ENCODE data around the gene JPT2.

Gene JPT2

DNA sequence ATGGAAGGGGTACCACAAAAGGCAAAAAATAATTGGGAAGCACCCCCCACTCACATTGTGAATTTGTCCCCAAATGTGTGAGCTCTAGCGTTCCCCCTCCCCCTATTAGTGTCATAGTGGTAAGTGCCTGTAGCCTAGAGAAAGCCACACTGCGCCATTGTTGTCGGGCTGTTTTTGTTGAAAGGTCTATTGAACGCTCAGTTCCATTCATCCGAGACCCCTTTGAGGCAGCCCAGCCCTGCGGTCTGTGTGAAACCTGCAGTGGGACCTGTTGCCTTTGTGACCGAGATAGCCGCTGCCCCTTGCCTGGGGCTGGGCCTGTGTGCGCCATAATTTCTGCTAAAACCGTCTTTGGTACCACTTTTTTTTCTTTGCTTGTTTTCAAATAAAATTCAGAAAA lies 3.0 kb downstream of the JPT2 start:
- H3K18ac ChIP-seq (ENCODE audit: low read length), result no peak overlapping the region
- no peak overlapping the region for H2BK5ac ChIP-seq (ENCODE audit: low read length)
- H3K79me1 ChIP-seq (ENCODE audit: low read depth, low read length), result peaks cover 5% of the 10 kb centered on the region
- H3K14ac ChIP-seq (ENCODE audit: low read length), result no peak overlapping the region
- no peaks in the 10 kb centered on the region for H3K9me3 ChIP-seq (replicated peaks in 1 of 2; ENCODE audit: control insufficient read depth in 2 of 2, insufficient read depth in 1 of 2, low read depth in 1 of 2, low read length in 2 of 2)
- H2BK15ac ChIP-seq (ENCODE audit: low read length), result no peak overlapping the region
- no peak overlapping the region for H2AFZ ChIP-seq (ENCODE audit: low read length)
- H2BK120ac ChIP-seq (ENCODE audit: low read depth, low read length), result no peak overlapping the region
- H3K27me3 ChIP-seq (ENCODE audit: control insufficient read depth in 3 of 3, insufficient read depth in 3 of 3, low read depth in 1 of 3, low read length in 3 of 3), result no peaks in the 10 kb centered on the region
- no peak overlapping the region for H4K8ac ChIP-seq (ENCODE audit: low read depth, low read length)
- no peak overlapping the region for H2AK5ac ChIP-seq (ENCODE audit: low read depth, low read length)
- peak; percentile 77 for DNase-seq (ENCODE audit: low spot score)
- peak overlapping the region; percentile 45 for H3K4me2 ChIP-seq (ENCODE audit: insufficient read depth, low read length, poor library complexity, severe bottlenecking)
- H3K4ac ChIP-seq (ENCODE audit: low read length), result no peak overlapping the region
- H2BK12ac ChIP-seq (ENCODE audit: low read length), result no peak overlapping the region
- peak overlapping the region in 1 of 2 donors; percentile 7 for H3K4me3 ChIP-seq (ENCODE audit: low read length in 2 of 2)
- peaks cover 11 to 69% of the 10 kb centered on the region in 2 donors for H3K36me3 ChIP-seq (replicated peaks in 1 of 2; ENCODE audit: control insufficient read depth in 2 of 2, insufficient read depth in 2 of 2, low read length in 2 of 2)
- H3K4me1 ChIP-seq (ENCODE audit: control insufficient read depth in 2 of 2, insufficient read depth in 1 of 2, low read depth in 1 of 2, low read length in 2 of 2), result peaks cover 12 to 18% of the 10 kb centered on the region in 2 donors
- no CpG with 5 or more reads among the region's 10 CpGs for WGBS, 2 donors (ENCODE audit: extremely low coverage in 2 of 2, insufficient read length in 2 of 2, insufficient replicate concordance in 1 of 2)
- no peak overlapping the region for H3K23ac ChIP-seq (ENCODE audit: low read depth, low read length, poor library complexity)
- no peak overlapping the region for H3K9ac ChIP-seq (ENCODE audit: low read depth, low read length, poor library complexity)
- H4K91ac ChIP-seq (ENCODE audit: low read depth, low read length, poor library complexity), result no peak overlapping the region
- peak overlapping the region; percentile 79 for H3K27ac ChIP-seq (replicated peaks; ENCODE audit: low read length)

DNA sequence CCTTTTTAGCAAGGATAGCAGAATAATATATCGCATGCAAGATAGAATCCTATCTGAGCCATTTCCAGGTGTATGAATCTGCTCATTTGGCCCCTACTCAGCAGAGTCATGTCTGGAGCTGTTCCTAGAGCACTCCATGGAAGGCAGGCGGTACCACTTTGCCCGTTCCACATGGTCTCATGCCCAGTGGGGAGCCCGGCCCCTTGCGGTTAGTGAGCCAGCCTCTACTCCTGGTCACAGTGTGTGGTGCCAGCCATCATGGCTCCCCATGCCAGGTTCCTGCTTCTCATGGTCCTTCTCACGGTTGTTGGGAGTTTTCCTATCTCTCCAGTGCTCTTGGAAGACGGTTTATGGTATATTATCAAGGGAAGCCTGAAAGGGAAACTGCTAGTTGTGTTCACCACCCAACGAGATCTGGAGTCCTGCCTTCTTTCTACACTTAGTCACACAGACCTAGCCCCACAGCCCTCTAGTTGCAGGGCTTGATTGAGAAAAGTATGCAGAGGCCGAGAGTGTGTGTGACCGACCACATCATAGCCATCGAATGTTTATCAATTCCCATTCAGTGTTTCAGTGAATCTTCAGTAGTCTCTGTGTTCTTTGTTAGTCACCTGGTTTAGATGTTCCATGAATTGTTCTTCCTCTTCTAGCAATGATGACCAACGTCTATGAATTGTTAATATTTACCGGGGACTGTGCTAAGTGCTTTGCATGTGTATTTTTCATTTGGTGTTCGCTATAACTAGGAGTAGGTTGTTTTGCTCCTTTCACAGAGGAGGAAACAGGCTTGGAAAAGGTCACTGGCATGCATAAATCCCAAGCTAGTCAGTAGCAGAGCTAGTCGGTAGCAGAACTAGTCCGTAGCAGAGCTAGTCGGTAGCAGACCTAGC lies 9.6 kb downstream of the JPT2 start:
- no peak overlapping the region for H3K4ac ChIP-seq (ENCODE audit: low read length)

DNA sequence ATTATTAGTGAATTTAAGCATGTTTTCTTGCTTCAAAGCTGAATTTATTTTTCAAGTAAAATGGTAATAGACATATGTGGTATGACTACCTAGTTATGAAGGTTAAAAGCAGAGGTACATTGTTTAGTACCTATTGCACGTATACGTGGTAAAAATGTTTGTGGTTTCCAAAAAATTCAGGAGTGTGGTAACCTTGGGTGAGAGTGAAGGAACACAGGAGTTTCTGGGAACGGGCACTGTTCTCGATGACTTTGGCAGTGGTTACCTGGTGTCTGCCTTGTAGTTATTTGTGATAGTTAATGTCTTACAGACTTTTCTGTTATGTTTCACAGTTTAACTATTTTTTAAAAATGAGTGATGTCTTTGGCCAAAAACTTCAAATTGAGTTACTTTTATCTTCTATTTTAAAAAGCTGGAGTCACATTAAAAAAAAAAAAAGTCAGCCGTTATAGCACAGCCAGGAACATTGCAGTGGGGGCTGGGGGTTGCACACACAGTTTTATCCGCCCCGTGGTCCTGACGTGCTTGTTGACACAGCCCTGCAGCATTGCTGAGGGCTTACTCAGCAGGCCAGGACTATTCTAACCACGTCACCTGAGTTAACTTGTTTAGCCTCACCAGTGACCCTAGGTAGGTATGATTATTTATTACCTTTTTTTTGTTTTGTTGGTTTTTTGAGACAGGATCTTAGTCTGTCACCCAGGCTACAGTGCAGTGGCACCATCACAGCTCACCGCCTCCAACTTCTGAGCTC lies 10.9 kb downstream of the JPT2 start:
- Histone ChIP-seq H2BK120ac (ENCODE audit: low read depth, low read length) (no peak overlapping the region), H3K4ac (ENCODE audit: low read length) (no peak overlapping the region), H4K8ac (ENCODE audit: low read depth, low read length) (no peak overlapping the region), H3K9ac (ENCODE audit: low read depth, low read length, poor library complexity) (no peak overlapping the region), H3K14ac (ENCODE audit: low read length) (no peak overlapping the region), H2BK12ac (ENCODE audit: low read length) (no peak overlapping the region), H3K23ac (ENCODE audit: low read depth, low read length, poor library complexity) (no peak overlapping the region), H4K91ac (ENCODE audit: low read depth, low read length, poor library complexity) (no peak overlapping the region), H2AFZ (ENCODE audit: low read length) (no peak overlapping the region), H3K36me3 (replicated peaks in 1 of 2; ENCODE audit: control insufficient read depth in 2 of 2, insufficient read depth in 2 of 2, low read length in 2 of 2) (peaks cover 63 to 99% of the 10 kb centered on the region in 2 donors), H3K27me3 (ENCODE audit: control insufficient read depth in 3 of 3, insufficient read depth in 3 of 3, low read depth in 1 of 3, low read length in 3 of 3) (no peaks in the 10 kb centered on the region), H2BK5ac (ENCODE audit: low read length) (no peak overlapping the region), H3K4me1 (ENCODE audit: control insufficient read depth in 2 of 2, insufficient read depth in 1 of 2, low read depth in 1 of 2, low read length in 2 of 2) (no peaks in the 10 kb centered on the region), H3K18ac (ENCODE audit: low read length) (no peak overlapping the region), H3K4me2 (ENCODE audit: insufficient read depth, low read length, poor library complexity, severe bottlenecking) (no peak overlapping the region), H2BK15ac (ENCODE audit: low read length) (no peak overlapping the region), H3K79me1 (ENCODE audit: low read depth, low read length) (peaks cover 11% of the 10 kb centered on the region), H3K27ac (replicated peaks; ENCODE audit: low read length) (no peak overlapping the region), H3K9me3 (replicated peaks in 1 of 2; ENCODE audit: control insufficient read depth in 2 of 2, insufficient read depth in 1 of 2, low read depth in 1 of 2, low read length in 2 of 2) (peaks cover 0 to 7% of the 10 kb centered on the region in 2 donors), H2AK5ac (ENCODE audit: low read depth, low read length) (no peak overlapping the region), H3K4me3 (ENCODE audit: low read length in 2 of 2) (no peak overlapping the region)
- no CpG with 5 or more reads among the region's 10 CpGs for WGBS, 2 donors (ENCODE audit: extremely low coverage in 2 of 2, insufficient read length in 2 of 2, insufficient replicate concordance in 1 of 2)
- DNase-seq (ENCODE audit: low spot score), result no peak

More for the DNA sequence above, 9.6 kb downstream of the JPT2 start:
- Histone ChIP-seq H3K18ac (ENCODE audit: low read length) (no peak overlapping the region), H3K4me3 (ENCODE audit: low read length in 2 of 2) (no peak overlapping the region), H3K9ac (ENCODE audit: low read depth, low read length, poor library complexity) (no peak overlapping the region), H3K27me3 (ENCODE audit: control insufficient read depth in 3 of 3, insufficient read depth in 3 of 3, low read depth in 1 of 3, low read length in 3 of 3) (no peaks in the 10 kb centered on the region), H3K27ac (replicated peaks; ENCODE audit: low read length) (no peak overlapping the region), H2BK12ac (ENCODE audit: low read length) (no peak overlapping the region), H3K4me1 (ENCODE audit: control insufficient read depth in 2 of 2, insufficient read depth in 1 of 2, low read depth in 1 of 2, low read length in 2 of 2) (no peaks in the 10 kb centered on the region), H3K9me3 (replicated peaks in 1 of 2; ENCODE audit: control insufficient read depth in 2 of 2, insufficient read depth in 1 of 2, low read depth in 1 of 2, low read length in 2 of 2) (peaks cover 0 to 3% of the 10 kb centered on the region in 2 donors), H3K23ac (ENCODE audit: low read depth, low read length, poor library complexity) (no peak overlapping the region), H4K91ac (ENCODE audit: low read depth, low read length, poor library complexity) (no peak overlapping the region), H2BK15ac (ENCODE audit: low read length) (no peak overlapping the region), H3K79me1 (ENCODE audit: low read depth, low read length) (peaks cover 11% of the 10 kb centered on the region), H3K4me2 (ENCODE audit: insufficient read depth, low read length, poor library complexity, severe bottlenecking) (no peak overlapping the region), H2AFZ (ENCODE audit: low read length) (no peak overlapping the region), H2AK5ac (ENCODE audit: low read depth, low read length) (no peak overlapping the region), H2BK120ac (ENCODE audit: low read depth, low read length) (no peak overlapping the region), H4K8ac (ENCODE audit: low read depth, low read length) (no peak overlapping the region), H3K36me3 (replicated peaks in 1 of 2; ENCODE audit: control insufficient read depth in 2 of 2, insufficient read depth in 2 of 2, low read length in 2 of 2) (peaks cover 56 to 98% of the 10 kb centered on the region in 2 donors), H2BK5ac (ENCODE audit: low read length) (no peak overlapping the region), H3K14ac (ENCODE audit: low read length) (no peak overlapping the region)
- WGBS, 2 donors (ENCODE audit: extremely low coverage in 2 of 2, insufficient read length in 2 of 2, insufficient replicate concordance in 1 of 2), result no CpG with 5 or more reads among the region's 17 CpGs
- DNase-seq (ENCODE audit: low spot score), result no peak

DNA sequence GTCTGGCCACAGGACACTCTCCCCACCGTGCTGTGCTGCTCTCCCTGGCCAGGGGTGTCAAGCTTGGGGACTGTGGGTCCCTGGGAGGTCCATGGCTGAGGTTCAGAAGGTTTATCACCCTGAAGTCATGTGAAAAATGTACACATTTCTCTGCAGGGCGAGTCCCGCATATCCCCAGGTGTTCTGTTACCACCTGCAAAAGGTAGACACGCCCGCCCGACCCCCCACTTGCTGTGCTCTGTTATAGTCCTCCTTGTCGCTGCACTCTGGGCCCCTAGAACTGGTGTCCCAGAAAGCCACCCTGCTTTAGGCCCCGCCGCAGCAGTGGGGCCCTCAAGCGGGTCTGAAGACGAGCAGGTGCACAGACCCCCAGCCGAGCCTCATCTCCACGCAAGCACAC lies 11.8 kb downstream of the JPT2 start:
- peaks cover 11% of the 10 kb centered on the region for H3K79me1 ChIP-seq (ENCODE audit: low read depth, low read length)
- no peak overlapping the region for H3K4ac ChIP-seq (ENCODE audit: low read length)
- H2BK15ac ChIP-seq (ENCODE audit: low read length), result no peak overlapping the region
- H2AK5ac ChIP-seq (ENCODE audit: low read depth, low read length), result no peak overlapping the region
- no peak overlapping the region for H3K4me3 ChIP-seq (ENCODE audit: low read length in 2 of 2)
- H3K27ac ChIP-seq (replicated peaks; ENCODE audit: low read length), result no peak overlapping the region
- no peaks in the 10 kb centered on the region for H3K27me3 ChIP-seq (ENCODE audit: control insufficient read depth in 3 of 3, insufficient read depth in 3 of 3, low read depth in 1 of 3, low read length in 3 of 3)
- H3K14ac ChIP-seq (ENCODE audit: low read length), result no peak overlapping the region
- no peak overlapping the region for H2AFZ ChIP-seq (ENCODE audit: low read length)
- no peak overlapping the region for H3K18ac ChIP-seq (ENCODE audit: low read length)
- H3K9ac ChIP-seq (ENCODE audit: low read depth, low read length, poor library complexity), result no peak overlapping the region
- H4K91ac ChIP-seq (ENCODE audit: low read depth, low read length, poor library complexity), result no peak overlapping the region
- H2BK12ac ChIP-seq (ENCODE audit: low read length), result no peak overlapping the region
- H2BK5ac ChIP-seq (ENCODE audit: low read length), result no peak overlapping the region
- H3K36me3 ChIP-seq (replicated peaks in 1 of 2; ENCODE audit: control insufficient read depth in 2 of 2, insufficient read depth in 2 of 2, low read length in 2 of 2), result peaks cover 67 to 99% of the 10 kb centered on the region in 2 donors
- peaks cover 0 to 15% of the 10 kb centered on the region in 2 donors for H3K9me3 ChIP-seq (replicated peaks in 1 of 2; ENCODE audit: control insufficient read depth in 2 of 2, insufficient read depth in 1 of 2, low read depth in 1 of 2, low read length in 2 of 2)
- no CpG with 5 or more reads among the region's 13 CpGs for WGBS, 2 donors (ENCODE audit: extremely low coverage in 2 of 2, insufficient read length in 2 of 2, insufficient replicate concordance in 1 of 2)
- no peak overlapping the region for H3K4me2 ChIP-seq (ENCODE audit: insufficient read depth, low read length, poor library complexity, severe bottlenecking)
- no peak overlapping the region for H3K23ac ChIP-seq (ENCODE audit: low read depth, low read length, poor library complexity)
- DNase-seq (ENCODE audit: low spot score), result no peak
- H4K8ac ChIP-seq (ENCODE audit: low read depth, low read length), result no peak overlapping the region
- H3K4me1 ChIP-seq (ENCODE audit: control insufficient read depth in 2 of 2, insufficient read depth in 1 of 2, low read depth in 1 of 2, low read length in 2 of 2), result no peaks in the 10 kb centered on the region
- no peak overlapping the region for H2BK120ac ChIP-seq (ENCODE audit: low read depth, low read length)
